Neuronal stem cell (in vitro differentiated cells): Measurements from ENCODE around the gene SMPD3.

Experiments
- DNase-seq: peaks from one replicate; pipeline ENCODE4 v3.0.0-alpha.2; 2013; ENCODE audit warnings: low spot score
- H2AFZ ChIP-seq: one replicate; pipeline ENCODE4 v1.6.1; 2013; ENCODE audit warnings: mild to moderate bottlenecking, low read length, inconsistent platforms
- H2AK5ac ChIP-seq: 2 replicates; pipeline ENCODE4 v1.6.1; 2013; ENCODE audit warnings: low read depth, mild to moderate bottlenecking, inconsistent platforms, low read length, moderate library complexity, mixed read lengths
- H2BK120ac ChIP-seq: 2 replicates; pipeline ENCODE4 v1.6.1; 2013; ENCODE audit warnings: low read depth, mild to moderate bottlenecking, inconsistent platforms, low read length, moderate library complexity, mixed read lengths
- H2BK12ac ChIP-seq: one replicate; pipeline ENCODE4 v1.6.1; 2013; ENCODE audit warnings: low read length, inconsistent platforms
- H2BK15ac ChIP-seq: 2 replicates; pipeline ENCODE4 v1.6.1; 2013; ENCODE audit warnings: mild to moderate bottlenecking, low read length, inconsistent platforms, mixed read lengths
- H2BK5ac ChIP-seq: one replicate; pipeline ENCODE4 v1.6.1; 2013; ENCODE audit warnings: inconsistent platforms, mild to moderate bottlenecking, low read length, moderate library complexity
- H3K14ac ChIP-seq: one replicate; pipeline ENCODE4 v1.6.1; 2013; ENCODE audit warnings: low read length, inconsistent platforms
- H3K18ac ChIP-seq: 2 replicates; pipeline ENCODE4 v1.6.1; 2013; ENCODE audit warnings: low read length, inconsistent platforms
- H3K23ac ChIP-seq: 2 replicates; pipeline ENCODE4 v1.6.1; 2013; ENCODE audit warnings: low read depth, mild to moderate bottlenecking, mixed read lengths, low read length, inconsistent platforms; ENCODE audit not compliant: poor library complexity
- H3K27ac ChIP-seq: replicated peaks from 3 replicates; pipeline ENCODE4 v1.5.1; 2013; ENCODE audit warnings: low read length, inconsistent platforms
- H3K27me3 ChIP-seq, 3 experiments: 2 replicates each; pipeline ENCODE4 v1.6.1; 2013; ENCODE audit warnings: low read length in 3 of 3, mild to moderate bottlenecking in 2 of 3, inconsistent platforms in 1 of 3, low read depth in 1 of 3, mixed read lengths in 1 of 3, moderate library complexity in 1 of 3; ENCODE audit not compliant: control insufficient read depth in 3 of 3, insufficient read depth in 3 of 3
- H3K36me3 ChIP-seq, 2 donors: replicated peaks in 1 of 2; 2 replicates each; pipeline ENCODE4 v1.6.1; 2013; ENCODE audit warnings: low read length in 2 of 2; ENCODE audit not compliant: control insufficient read depth in 2 of 2, insufficient read depth in 2 of 2
- H3K4ac ChIP-seq: 2 replicates; pipeline ENCODE4 v1.6.1; 2013; ENCODE audit warnings: inconsistent platforms, mild to moderate bottlenecking, low read length, moderate library complexity
- H3K4me1 ChIP-seq, 2 donors: 1 replicate in 1 of 2; 2 replicates in 1 of 2; pipeline ENCODE4 v1.6.1; 2013; ENCODE audit warnings: low read length in 2 of 2, low read depth in 1 of 2; ENCODE audit not compliant: control insufficient read depth in 2 of 2, insufficient read depth in 1 of 2
- H3K4me2 ChIP-seq: one replicate; pipeline ENCODE4 v1.6.1; 2013; ENCODE audit warnings: mild to moderate bottlenecking, low read length, inconsistent platforms; ENCODE audit not compliant: insufficient read depth, poor library complexity, severe bottlenecking
- H3K4me3 ChIP-seq, 2 donors: 2 replicates each; pipeline ENCODE4 v1.5.1; 2013; ENCODE audit warnings: low read length in 2 of 2, mild to moderate bottlenecking in 2 of 2, inconsistent platforms in 1 of 2, moderate library complexity in 1 of 2
- H3K79me1 ChIP-seq: one replicate; pipeline ENCODE4 v1.6.1; 2013; ENCODE audit warnings: low read depth, mild to moderate bottlenecking, inconsistent platforms, low read length, moderate library complexity
- H3K9ac ChIP-seq: one replicate; pipeline ENCODE4 v1.6.1; 2013; ENCODE audit warnings: mild to moderate bottlenecking, low read depth, low read length, inconsistent platforms; ENCODE audit not compliant: poor library complexity
- H3K9me3 ChIP-seq, 2 donors: replicated peaks in 1 of 2; 2 replicates each; pipeline versions ENCODE3 to v1.6.1; 2013; ENCODE audit warnings: low read length in 2 of 2, mild to moderate bottlenecking in 2 of 2, inconsistent platforms in 1 of 2, low read depth in 1 of 2, mixed read lengths in 1 of 2, moderate library complexity in 1 of 2; ENCODE audit not compliant: control insufficient read depth in 2 of 2, insufficient read depth in 1 of 2
- H4K8ac ChIP-seq: one replicate; pipeline ENCODE4 v1.6.1; 2013; ENCODE audit warnings: low read depth, mild to moderate bottlenecking, inconsistent platforms, low read length, moderate library complexity
- H4K91ac ChIP-seq: one replicate; pipeline ENCODE4 v1.6.1; 2013; ENCODE audit warnings: low read length, low read depth, mild to moderate bottlenecking, inconsistent platforms; ENCODE audit not compliant: poor library complexity
- WGBS, 2 donors: extraction: QIAGEN DNeasy Blood & Tissue Kit; methylation state at CpG; one replicate each; pipeline ENCODE4 v1.1.7; 2013; ENCODE audit warnings: missing lambda C conversion rate in 2 of 2, mixed read lengths in 1 of 2; ENCODE audit not compliant: insufficient read length in 2 of 2, insufficient replicate concordance in 1 of 2; ENCODE audit errors: extremely low coverage in 2 of 2; 5-methylcytosine and 5-hydroxymethylcytosine counted together

The SMPD3 gene

DNA sequence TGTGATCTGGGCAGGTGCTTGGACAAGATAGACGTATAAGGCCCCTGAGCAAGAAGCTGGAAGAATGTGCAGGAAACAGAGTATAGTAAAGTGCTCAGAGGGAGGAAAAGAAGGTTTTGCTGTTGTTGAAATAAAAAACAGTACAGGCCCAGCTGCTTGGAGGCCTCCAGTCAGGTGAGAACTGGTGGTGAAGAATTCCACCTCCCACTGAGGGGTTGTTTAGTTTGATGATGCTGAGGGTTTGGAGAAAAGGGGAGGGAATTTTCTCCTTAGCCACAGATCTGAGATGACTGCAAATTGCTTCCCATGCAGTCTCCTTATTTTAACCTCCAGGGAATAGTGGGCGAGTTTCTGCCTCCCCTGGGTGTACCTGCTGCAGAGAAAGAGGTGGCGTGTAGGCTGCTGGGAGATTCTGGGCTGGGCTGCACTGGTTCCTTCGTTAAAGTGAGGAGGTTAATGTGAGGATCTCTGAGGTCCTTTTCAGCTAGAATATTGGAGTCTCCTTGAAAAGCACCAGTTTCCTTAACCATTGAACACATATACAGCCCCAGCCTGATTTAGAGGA, 25.8 kb downstream of the SMPD3 start:
- H2BK12ac ChIP-seq = no peak overlapping the region
- no peak overlapping the region for H3K4me3 ChIP-seq
- H3K27ac ChIP-seq = no peak overlapping the region
- no peak for DNase-seq
- H3K79me1 ChIP-seq = no peaks in the 10 kb centered on the region
- H4K91ac ChIP-seq = no peak overlapping the region
- no peak overlapping the region for H3K4ac ChIP-seq
- no peak overlapping the region for H2AFZ ChIP-seq
- H2BK120ac ChIP-seq = no peak overlapping the region
- H3K4me1 ChIP-seq = no peaks in the 10 kb centered on the region
- peaks cover 0 to 47% (median 0%) of the 10 kb centered on the region in 3 experiments for H3K27me3 ChIP-seq
- H3K36me3 ChIP-seq = no peaks in the 10 kb centered on the region
- H3K18ac ChIP-seq = no peak overlapping the region
- H4K8ac ChIP-seq = no peak overlapping the region
- H2BK5ac ChIP-seq = no peak overlapping the region
- no peak overlapping the region for H2BK15ac ChIP-seq
- H2AK5ac ChIP-seq = no peak overlapping the region
- no peak overlapping the region for H3K9ac ChIP-seq
- WGBS, 2 donors = no CpG with 5 or more reads among the region's 4 CpGs
- H3K4me2 ChIP-seq = no peak overlapping the region
- no peak overlapping the region for H3K23ac ChIP-seq
- H3K9me3 ChIP-seq = no peaks in the 10 kb centered on the region
- no peak overlapping the region for H3K14ac ChIP-seq

DNA sequence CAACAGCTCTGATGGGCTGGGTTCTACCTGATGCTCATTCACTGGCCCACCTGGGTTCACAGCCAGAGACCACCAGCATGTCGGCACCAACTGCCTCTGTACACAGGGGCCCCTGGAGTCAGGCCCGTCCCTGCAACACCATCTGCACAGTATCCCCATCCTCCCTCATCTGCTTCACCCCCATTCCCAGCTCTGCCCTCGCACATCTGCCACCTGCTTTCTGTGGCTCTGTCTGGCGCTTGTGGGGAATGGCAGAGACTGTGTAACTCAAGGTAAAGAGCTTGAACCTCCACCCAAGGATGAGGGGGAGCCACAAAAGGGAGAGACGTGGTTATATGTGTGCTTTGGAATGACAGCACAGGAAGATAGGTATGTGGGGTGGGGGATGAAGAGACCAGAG, 27.2 kb downstream of the SMPD3 start:
- no peak overlapping the region for H3K23ac ChIP-seq
- H3K36me3 ChIP-seq = no peaks in the 10 kb centered on the region
- H3K9ac ChIP-seq = no peak overlapping the region
- no peak overlapping the region for H3K4ac ChIP-seq
- no peak overlapping the region for H3K4me3 ChIP-seq
- peaks cover 0 to 53% (median 0%) of the 10 kb centered on the region in 3 experiments for H3K27me3 ChIP-seq
- no peak overlapping the region for H3K14ac ChIP-seq
- H2BK120ac ChIP-seq = no peak overlapping the region
- no peak overlapping the region for H3K18ac ChIP-seq
- no peak overlapping the region for H4K8ac ChIP-seq
- H2BK12ac ChIP-seq = no peak overlapping the region
- H3K4me2 ChIP-seq = no peak overlapping the region
- no CpG with 5 or more reads among the region's 5 CpGs for WGBS, 2 donors
- no peak overlapping the region for H2BK15ac ChIP-seq
- H3K27ac ChIP-seq = no peak overlapping the region
- no peak overlapping the region for H4K91ac ChIP-seq
- peaks cover 0 to 1% of the 10 kb centered on the region in 2 donors for H3K4me1 ChIP-seq
- no peak overlapping the region for H2BK5ac ChIP-seq
- no peak overlapping the region for H2AFZ ChIP-seq
- no peak overlapping the region for H2AK5ac ChIP-seq
- H3K79me1 ChIP-seq = no peaks in the 10 kb centered on the region
- H3K9me3 ChIP-seq = no peaks in the 10 kb centered on the region
- no peak for DNase-seq

DNA sequence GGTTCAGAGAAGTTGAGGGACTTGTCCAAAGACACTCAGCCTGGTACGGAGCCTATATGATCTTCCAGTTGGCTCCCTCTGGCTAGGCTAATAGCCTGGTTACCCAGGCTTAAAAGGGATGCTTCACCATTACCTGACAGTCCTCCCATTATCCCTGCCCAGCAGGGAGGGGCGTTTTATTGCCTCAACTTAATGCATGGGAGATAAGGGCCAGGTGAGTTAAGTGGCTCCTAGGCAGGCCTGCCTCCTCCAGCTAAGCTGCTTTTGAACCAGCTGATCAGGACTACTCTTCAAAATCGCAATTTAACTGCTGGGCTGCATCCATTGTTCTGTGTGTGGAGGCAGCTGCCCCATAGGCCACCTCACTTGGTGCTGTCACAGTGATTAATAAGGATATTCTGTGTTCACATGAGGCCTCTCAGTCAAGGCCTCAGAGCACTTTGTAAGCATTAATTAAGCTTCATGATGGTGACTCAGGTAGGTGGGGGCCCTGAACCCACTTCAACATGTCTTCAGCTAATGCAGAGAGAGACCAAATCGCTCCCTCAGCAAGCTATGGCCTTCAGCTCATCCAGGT, 27.9 kb downstream of the SMPD3 start:
- Histone ChIP-seq H3K4me2 (no peak overlapping the region), H3K4me1 (peaks cover 2 to 4% of the 10 kb centered on the region in 2 donors), H3K23ac (no peak overlapping the region), H3K27me3 (peaks cover 0 to 58% (median 0%) of the 10 kb centered on the region in 3 experiments), H2BK15ac (no peak overlapping the region), H3K36me3 (no peaks in the 10 kb centered on the region), H4K91ac (no peak overlapping the region), H3K79me1 (no peaks in the 10 kb centered on the region), H2BK5ac (no peak overlapping the region), H4K8ac (no peak overlapping the region), H3K27ac (no peak overlapping the region), H2BK12ac (no peak overlapping the region), H2AK5ac (no peak overlapping the region), H3K18ac (no peak overlapping the region), H3K9ac (no peak overlapping the region), H2AFZ (no peak overlapping the region), H3K4me3 (no peak overlapping the region), H3K4ac (no peak overlapping the region), H3K14ac (no peak overlapping the region), H3K9me3 (no peaks in the 10 kb centered on the region), H2BK120ac (no peak overlapping the region)
- no CpG with 5 or more reads among the region's 4 CpGs for WGBS, 2 donors
- DNase-seq = no peak

DNA sequence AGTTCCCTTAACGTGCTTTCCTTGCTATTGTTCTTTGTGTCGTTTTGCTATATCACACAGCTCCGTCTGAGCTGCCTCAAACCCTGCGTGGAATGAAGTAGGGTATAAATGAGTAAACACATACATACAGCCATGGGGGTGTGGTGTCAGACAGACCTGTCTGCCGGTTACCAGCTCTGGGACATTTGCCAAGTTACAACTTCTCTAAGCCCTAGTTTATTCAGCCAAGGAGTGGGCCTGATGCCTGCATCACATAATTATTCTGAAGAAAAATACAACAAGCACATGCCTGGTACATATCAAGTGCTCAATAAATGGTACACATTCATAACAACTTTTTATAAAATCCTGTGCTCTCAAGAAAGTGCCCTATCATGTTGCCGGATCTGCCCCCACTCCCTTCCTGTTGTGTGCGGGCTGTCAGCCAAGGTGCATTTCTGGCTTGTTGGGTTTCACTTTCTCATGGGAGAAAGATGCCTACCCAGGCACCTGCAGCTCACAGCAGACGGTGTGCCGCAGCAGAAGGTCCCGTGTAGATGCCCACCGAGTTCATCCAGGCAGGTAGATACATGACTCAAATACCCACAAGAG, 30.5 kb downstream of the SMPD3 start:
- Histone ChIP-seq H3K27ac (no peak overlapping the region), H2BK12ac (no peak overlapping the region), H4K8ac (no peak overlapping the region), H3K4me1 (peaks cover 2 to 8% of the 10 kb centered on the region in 2 donors), H2BK120ac (no peak overlapping the region), H3K9ac (no peak overlapping the region), H2AFZ (no peak overlapping the region), H3K4ac (no peak overlapping the region), H3K4me3 (no peak overlapping the region), H2AK5ac (no peak overlapping the region), H4K91ac (no peak overlapping the region), H2BK15ac (no peak overlapping the region), H2BK5ac (no peak overlapping the region), H3K14ac (no peak overlapping the region), H3K4me2 (no peak overlapping the region), H3K27me3 (peaks cover 0 to 65% (median 0%) of the 10 kb centered on the region in 3 experiments), H3K18ac (no peak overlapping the region), H3K23ac (no peak overlapping the region), H3K79me1 (no peaks in the 10 kb centered on the region), H3K9me3 (no peaks in the 10 kb centered on the region), H3K36me3 (no peaks in the 10 kb centered on the region)
- no peak for DNase-seq
- WGBS, 2 donors = no CpG with 5 or more reads among the region's 11 CpGs
